Lung (tissue), 12 donors: ENCODE results near the gene NUTM1. TPM values are rescaled to one million over a fixed set of nuclear protein-coding genes. Genes with fewer than 3 reads are reported as not detected.

ENCODE experiments used
- ATAC-seq: fragments of 200-7000 bp; cut with Tn5 transposase; one replicate; pipeline ENCODE4 v1.9.1; 2020; ENCODE audit warnings: moderate number of reproducible peaks; ENCODE audit not compliant: insufficient read depth, low FRiP score
- DNase-seq, 3 donors: peaks; one replicate each; pipeline ENCODE4 v3.0.0-alpha.2; 2013 to 2017
- H3K27ac ChIP-seq, 2 donors: one replicate each; pipeline ENCODE4 v1.5.1; 2013; ENCODE audit warnings: mild to moderate bottlenecking in 2 of 2, moderate library complexity in 2 of 2, control low read depth in 1 of 2, inconsistent platforms in 1 of 2, low read depth in 1 of 2, low read length in 1 of 2
- H3K27me3 ChIP-seq, 3 donors: one replicate each; pipeline ENCODE4 v1.5.1; 2013; ENCODE audit warnings: low read length in 2 of 3; ENCODE audit not compliant: control insufficient read depth in 3 of 3, insufficient read depth in 3 of 3
- H3K36me3 ChIP-seq, 4 donors: one replicate each; pipeline ENCODE4 v1.5.1; 2013; ENCODE audit warnings: low read length in 4 of 4, mild to moderate bottlenecking in 1 of 4, moderate library complexity in 1 of 4; ENCODE audit not compliant: control insufficient read depth in 4 of 4, insufficient read depth in 4 of 4
- H3K4me1 ChIP-seq, 5 donors: one replicate each; pipeline ENCODE4 v1.5.1; 2013; ENCODE audit warnings: low read length in 5 of 5, mild to moderate bottlenecking in 2 of 5, moderate library complexity in 1 of 5; ENCODE audit not compliant: control insufficient read depth in 5 of 5, insufficient read depth in 5 of 5
- H3K4me3 ChIP-seq: one replicate; pipeline ENCODE4 v1.5.1; 2013; ENCODE audit warnings: mild to moderate bottlenecking, control low read depth, moderate library complexity
- H3K9ac ChIP-seq, 2 donors: one replicate each; pipeline ENCODE4 v1.5.1; 2013; ENCODE audit warnings: low read length in 2 of 2, control low read depth in 1 of 2; ENCODE audit not compliant: insufficient read depth in 1 of 2
- H3K9me3 ChIP-seq, 4 donors: one replicate each; pipeline ENCODE4 v1.5.1; 2013; ENCODE audit warnings: low read length in 3 of 4, mild to moderate bottlenecking in 1 of 4, moderate library complexity in 1 of 4; ENCODE audit not compliant: control insufficient read depth in 4 of 4, insufficient read depth in 3 of 4
- CTCF ChIP-seq: IDR thresholded peaks from 2 replicates; pipeline ENCODE4 v1.5.1; 2012; ENCODE audit warnings: mild to moderate bottlenecking; ENCODE audit errors: control extremely low read depth, extremely low read depth
- WGBS, 2 donors: extraction: QIAGEN DNeasy Blood & Tissue Kit; methylation state at CpG; one replicate each; pipeline ENCODE4 v1.1.7; 2013; 5-methylcytosine and 5-hydroxymethylcytosine counted together
- polyA plus RNA-seq, 2 donors: library from polyadenylated mRNA; stranded (reverse); fragments of 200-250 nt; gene quantifications; one replicate each; pipeline ENCODE4 v1.2.1, GENCODE V29; 2013
- total RNA-seq, 2 donors: library from RNA; depleted of rRNA in 1 of 2; stranded (reverse); fragments of >200 nt in 1 of 2; gene quantifications; one replicate each; pipeline ENCODE4 v1.2.1, GENCODE V29; 2014 to 2021
- donor health status: control.
- donor health status: control.
- donor health status: Bipolar disorder and iron deficiency.
- donor health status: healthy.
- donor health status: DM: yes; HTN: yes; CAD: no.

NUTM1 gene
- total and polyA plus RNA-seq, 4 donors, result 0.02 TPM; not detected in 3

- no peak overlapping the region for H3K4me3 ChIP-seq
- no peak for ATAC-seq
- TF ChIP-seq CTCF, result no peak
Measured at GRCh38 chr15:34325368-34325767, 17.7 kb upstream of the NUTM1 start.

GRCh38 chr15:34327906-34328305 is 15.2 kb upstream of the NUTM1 start:
- H3K27me3 ChIP-seq, result no peaks in the 10 kb centered on the region
- DNase-seq, result no peak
- H3K9ac ChIP-seq, result no peak overlapping the region
- H3K36me3 ChIP-seq, result no peaks in the 10 kb centered on the region
- peaks cover 0 to 5% (median 0%) of the 10 kb centered on the region in 5 donors for H3K4me1 ChIP-seq
- no peak for ATAC-seq
- no peaks in the 10 kb centered on the region for H3K9me3 ChIP-seq
- WGBS, 2 donors, result 61 to 81% methylated on average over 4 of the region's 4 CpGs
- H3K27ac ChIP-seq, result no peak overlapping the region
- H3K4me3 ChIP-seq, result no peak overlapping the region
- no peak for TF ChIP-seq CTCF

More at GRCh38 chr15:34325368-34325767, 17.7 kb upstream of the NUTM1 start:
- H3K4me1 ChIP-seq, result peaks cover 0 to 5% (median 0%) of the 10 kb centered on the region in 5 donors
- no peaks in the 10 kb centered on the region for H3K9me3 ChIP-seq
- H3K9ac ChIP-seq, result no peak overlapping the region
- no peak overlapping the region for H3K27ac ChIP-seq
- no peaks in the 10 kb centered on the region for H3K36me3 ChIP-seq
- no peak for DNase-seq
- H3K27me3 ChIP-seq, result no peaks in the 10 kb centered on the region

GRCh38 chr15:34329006-34329405 is 14.1 kb upstream of the NUTM1 start:
- no peak overlapping the region for H3K27ac ChIP-seq
- no peak for TF ChIP-seq CTCF
- peaks cover 0 to 5% (median 0%) of the 10 kb centered on the region in 5 donors for H3K4me1 ChIP-seq
- no peaks in the 10 kb centered on the region for H3K36me3 ChIP-seq
- H3K27me3 ChIP-seq, result no peaks in the 10 kb centered on the region
- no peak overlapping the region for H3K9ac ChIP-seq
- H3K4me3 ChIP-seq, result no peak overlapping the region
- no peak for DNase-seq
- no peak for ATAC-seq
- WGBS, 2 donors, result 68 to 74% methylated on average over 2 of the region's 2 CpGs
- H3K9me3 ChIP-seq, result no peaks in the 10 kb centered on the region

- no peak for TF ChIP-seq CTCF
- ATAC-seq (no peak), DNase-seq (no peak)
- Histone ChIP-seq H3K27me3 (no peaks in the 10 kb centered on the region), H3K9me3 (no peaks in the 10 kb centered on the region), H3K36me3 (no peaks in the 10 kb centered on the region), H3K9ac (no peak overlapping the region), H3K4me3 (no peak overlapping the region), H3K27ac (no peak overlapping the region), H3K4me1 (peaks cover 0 to 5% (median 0%) of the 10 kb centered on the region in 5 donors)
- 97 to 98% methylated on average over 5 of the region's 5 CpGs for WGBS, 2 donors
Measured at GRCh38 chr15:34330279-34330678, 12.8 kb upstream of the NUTM1 start.
